HFF-Myc (cell line): Measurements from ENCODE around the gene WDR1.

Source experiments
- DNase-seq: peaks from one replicate; pipeline ENCODE4 v3.0.0-alpha.2; 2011; ENCODE audit warnings: low read depth; ENCODE audit errors: extremely low read depth
- H3K4me3 ChIP-seq: replicated peaks from 2 replicates; pipeline ENCODE4 v1.5.1; 2011; ENCODE audit warnings: low read depth, mild to moderate bottlenecking, control low read depth, low read length
- CTCF ChIP-seq: IDR thresholded peaks from 2 replicates; pipeline ENCODE4 v1.5.1; 2012; ENCODE audit warnings: mild to moderate bottlenecking, low read depth, low read length, control low read depth; ENCODE audit errors: missing control alignments

Gene WDR1

GRCh38 chr4:10083331-10083771 lies 33.2 kb downstream of the WDR1 start:
- DNase-seq = no peak
- H3K4me3 ChIP-seq = no peak overlapping the region

GRCh38 chr4:10082459-10083272 lies 33.9 kb downstream of the WDR1 start:
- H3K4me3 ChIP-seq = no peak overlapping the region
- no peak for TF ChIP-seq CTCF
- no peak for DNase-seq

More at GRCh38 chr4:10083331-10083771, 33.2 kb downstream of the WDR1 start:
- no peak for TF ChIP-seq CTCF

- TF ChIP-seq CTCF = no peak
- DNase-seq = no peak
- no peak overlapping the region for H3K4me3 ChIP-seq
Measured at GRCh38 chr4:10082047-10082446, 34.6 kb downstream of the WDR1 start.

- H3K4me3 ChIP-seq = no peak overlapping the region
- TF ChIP-seq CTCF = no peak
- DNase-seq = no peak
Measured at GRCh38 chr4:10081218-10081606, 35.4 kb downstream of the WDR1 start.

- DNase-seq = no peak
- no peak overlapping the region for H3K4me3 ChIP-seq
- TF ChIP-seq CTCF = no peak
Measured at GRCh38 chr4:10080589-10081217, 35.9 kb downstream of the WDR1 start.

- H3K4me3 ChIP-seq = no peak overlapping the region
- no peak for TF ChIP-seq CTCF
- DNase-seq = no peak
Measured at GRCh38 chr4:10079912-10080588, 36.5 kb downstream of the WDR1 start.
